Immature natural killer cell (primary cell): ENCODE data around the gene OR2AG1. TPM values are rescaled to one million over a fixed set of nuclear protein-coding genes. Genes with fewer than 3 reads are reported as not detected.

Experiments used
- DNase-seq, 3 donors: peaks; one replicate each; pipeline ENCODE4 v3.0.0; 2022; ENCODE audit warnings: mixed read lengths in 1 of 3
- H3K27ac Mint-ChIP-seq, 6 donors: one replicate each; pipeline ENCODE4 v1.8.0; 2020; ENCODE audit warnings: mixed read lengths in 6 of 6, mild to moderate bottlenecking in 5 of 6, inconsistent platforms in 4 of 6, moderate library complexity in 3 of 6
- H3K27me3 Mint-ChIP-seq, 3 donors: one replicate each; pipeline ENCODE4 v1.8.0; 2020 to 2021; ENCODE audit warnings: low read depth in 3 of 3, mild to moderate bottlenecking in 3 of 3, mixed read lengths in 3 of 3, moderate library complexity in 3 of 3, inconsistent platforms in 1 of 3
- H3K36me3 Mint-ChIP-seq, 3 donors: one replicate each; pipeline ENCODE4 v1.8.0; 2020; ENCODE audit warnings: mixed read lengths in 3 of 3, inconsistent platforms in 2 of 3, mild to moderate bottlenecking in 2 of 3
- H3K4me1 Mint-ChIP-seq, 2 donors: one replicate each; pipeline ENCODE4 v1.8.0; 2020; ENCODE audit warnings: inconsistent platforms in 2 of 2, mild to moderate bottlenecking in 2 of 2, mixed read lengths in 2 of 2, moderate library complexity in 1 of 2
- H3K4me3 Mint-ChIP-seq, 5 donors: one replicate each; pipeline ENCODE4 v1.8.0; 2020; ENCODE audit warnings: mild to moderate bottlenecking in 5 of 5, mixed read lengths in 5 of 5, inconsistent platforms in 3 of 5, moderate library complexity in 3 of 5
- H3K9me3 Mint-ChIP-seq, 6 donors: one replicate each; pipeline ENCODE4 v1.8.0; 2020; ENCODE audit warnings: mild to moderate bottlenecking in 6 of 6, mixed read lengths in 6 of 6, inconsistent platforms in 4 of 6, moderate library complexity in 3 of 6
- polyA plus RNA-seq, 3 donors: library from polyadenylated mRNA; unstranded; fragments of 300-500 nt; fragmentation: Illumina TruSeq; gene quantifications; one replicate each; pipeline ENCODE4 v1.2.3, GENCODE V29; 2021

The OR2AG1 gene
- polyA plus RNA-seq, 3 donors from 2014 or later, result not detected

- DNase-seq, result no peak
- H3K27ac Mint-ChIP-seq, result no peak overlapping the region
- no peaks in the 10 kb centered on the region for H3K36me3 Mint-ChIP-seq
- peaks cover 2 to 9% (median 3%) of the 10 kb centered on the region in 3 donors for H3K27me3 Mint-ChIP-seq
- no peaks in the 10 kb centered on the region for H3K4me1 Mint-ChIP-seq
- H3K9me3 Mint-ChIP-seq, result no peaks in the 10 kb centered on the region
- H3K4me3 Mint-ChIP-seq, result no peak overlapping the region
Measured at GRCh38 chr11:6817694-6818093, 34.9 kb downstream of the OR2AG1 start.

- Mint-ChIP-seq H3K9me3 (no peaks in the 10 kb centered on the region), H3K27me3 (peaks cover 3 to 9% (median 4%) of the 10 kb centered on the region in 3 donors), H3K36me3 (no peaks in the 10 kb centered on the region), H3K27ac (no peak overlapping the region), H3K4me1 (no peaks in the 10 kb centered on the region), H3K4me3 (no peak overlapping the region)
- DNase-seq, result no peak
Measured at GRCh38 chr11:6818967-6819366, 36.1 kb downstream of the OR2AG1 start.

GRCh38 chr11:6824136-6824823, 41.5 kb downstream of the OR2AG1 start:
- H3K36me3 Mint-ChIP-seq, result no peaks in the 10 kb centered on the region
- H3K27me3 Mint-ChIP-seq, result peaks cover 2 to 9% (median 3%) of the 10 kb centered on the region in 3 donors
- no peak overlapping the region for H3K4me3 Mint-ChIP-seq
- H3K27ac Mint-ChIP-seq, result no peak overlapping the region
- H3K4me1 Mint-ChIP-seq, result no peaks in the 10 kb centered on the region
- H3K9me3 Mint-ChIP-seq, result no peaks in the 10 kb centered on the region
- DNase-seq, result no peak

- H3K27me3 Mint-ChIP-seq, result peaks cover 1 to 10% (median 2%) of the 10 kb centered on the region in 3 donors
Measured at GRCh38 chr11:6825231-6825744, 42.5 kb downstream of the OR2AG1 start.

GRCh38 chr11:6828103-6828502, 45.3 kb downstream of the OR2AG1 start:
- Mint-ChIP-seq H3K9me3 (no peaks in the 10 kb centered on the region), H3K4me1 (no peaks in the 10 kb centered on the region), H3K27me3 (peaks cover 0 to 2% (median 1%) of the 10 kb centered on the region in 3 donors), H3K36me3 (no peaks in the 10 kb centered on the region), H3K27ac (no peak overlapping the region), H3K4me3 (no peak overlapping the region)
- DNase-seq, result no peak

More at GRCh38 chr11:6825231-6825744, 42.5 kb downstream of the OR2AG1 start:
- DNase-seq, result no peak
- H3K4me1 Mint-ChIP-seq, result no peaks in the 10 kb centered on the region
- H3K4me3 Mint-ChIP-seq, result no peak overlapping the region
- H3K27ac Mint-ChIP-seq, result no peak overlapping the region
- no peaks in the 10 kb centered on the region for H3K9me3 Mint-ChIP-seq
- H3K36me3 Mint-ChIP-seq, result no peaks in the 10 kb centered on the region

- no peak overlapping the region for H3K4me3 Mint-ChIP-seq
- no peak overlapping the region for H3K27ac Mint-ChIP-seq
- H3K9me3 Mint-ChIP-seq, result no peaks in the 10 kb centered on the region
- H3K36me3 Mint-ChIP-seq, result no peaks in the 10 kb centered on the region
- H3K4me1 Mint-ChIP-seq, result no peaks in the 10 kb centered on the region
- H3K27me3 Mint-ChIP-seq, result peaks cover 2 to 8% (median 2%) of the 10 kb centered on the region in 3 donors
- no peak for DNase-seq
Measured at GRCh38 chr11:6833356-6833755, 50.5 kb downstream of the OR2AG1 start.

- H3K4me3 Mint-ChIP-seq, result no peak overlapping the region
- H3K36me3 Mint-ChIP-seq, result no peaks in the 10 kb centered on the region
- H3K4me1 Mint-ChIP-seq, result no peaks in the 10 kb centered on the region
- no peak overlapping the region for H3K27ac Mint-ChIP-seq
- no peaks in the 10 kb centered on the region for H3K9me3 Mint-ChIP-seq
- no peak for DNase-seq
- peaks cover 2 to 8% (median 2%) of the 10 kb centered on the region in 3 donors for H3K27me3 Mint-ChIP-seq
Measured at GRCh38 chr11:6834021-6834420, 51.2 kb downstream of the OR2AG1 start.

Other genes starting within 250 kb of the OR2AG1 start
- gene RRP8, start 179.4 kb upstream of the OR2AG1 start, polyA plus RNA-seq, result 10 to 100 TPM; 17.6 to 25.7 (median 18.3) TPM
- gene ILK, start 179.2 kb upstream of the OR2AG1 start, polyA plus RNA-seq, result 100 to 1,000 TPM; 155 to 297 (median 193) TPM
- 100 to 1,000 TPM; 329 to 365 (median 334) TPM for gene TAF10, start 170.8 kb upstream of the OR2AG1 start, polyA plus RNA-seq
- gene TPP1, start 163.6 kb upstream of the OR2AG1 start, polyA plus RNA-seq, result 100 to 1,000 TPM; 110 to 225 (median 167) TPM
- under 1 TPM in 2 of 3 donors, not detected in 1; 0.10 to 0.11 TPM for gene DCHS1, start 127.2 kb upstream of the OR2AG1 start, polyA plus RNA-seq
- gene MRPL17, start 99.7 kb upstream of the OR2AG1 start, polyA plus RNA-seq, result 10 to 100 TPM in 2 of 3 donors, 1 to 10 TPM in 1; 4.6 to 17.0 (median 13.7) TPM
- gene OR2AG2, start 11.0 kb upstream of the OR2AG1 start, polyA plus RNA-seq, result not detected
- gene OR6A2, start 16.7 kb downstream of the OR2AG1 start, polyA plus RNA-seq, result not detected
- not detected for gene OR10A5, start 62.7 kb downstream of the OR2AG1 start, polyA plus RNA-seq
- gene OR10A2, start 80.0 kb downstream of the OR2AG1 start, polyA plus RNA-seq, result not detected
- not detected for gene OR10A4, start 93.6 kb downstream of the OR2AG1 start, polyA plus RNA-seq
- not detected for gene OR2D2, start 109.5 kb downstream of the OR2AG1 start, polyA plus RNA-seq
- not detected for gene OR2D3, start 138.0 kb downstream of the OR2AG1 start, polyA plus RNA-seq
- not detected for gene ZNF215, start 143.4 kb downstream of the OR2AG1 start, polyA plus RNA-seq
- gene ZNF214, start 237.3 kb downstream of the OR2AG1 start, polyA plus RNA-seq, result not detected
- gene NLRP14, start 237.5 kb downstream of the OR2AG1 start, polyA plus RNA-seq, result not detected